Tibial nerve (tissue), 4 donors: ENCODE data around the gene CENPI. TPM values are rescaled to one million over a fixed set of nuclear protein-coding genes. Genes with fewer than 3 reads are reported as not detected.

Experiments
- DNase-seq, 2 donors: peaks; one replicate each; pipeline ENCODE4 v3.0.0-alpha.2; 2019; ENCODE audit warnings: low spot score in 2 of 2
- H3K27ac ChIP-seq, 4 donors: fragments of 200-600 bp; sonication (generic) in 3 of 4; one replicate each; pipeline ENCODE4 v1.5.1; 2017 to 2019; ENCODE audit warnings: mild to moderate bottlenecking in 1 of 4
- H3K27me3 ChIP-seq, 2 donors: fragments of 200-600 bp; sonication (generic) in 1 of 2; one replicate each; pipeline versions ENCODE4 v1.5.1 to v1.6.0; 2017 to 2019
- H3K36me3 ChIP-seq, 3 donors: fragments of 200-600 bp; sonication (generic); one replicate each; pipeline ENCODE4 v1.5.1; 2018 to 2019
- H3K4me1 ChIP-seq, 4 donors: fragments of 200-600 bp; sonication (generic) in 3 of 4; one replicate each; pipeline ENCODE4 v1.5.1; 2017 to 2019
- H3K4me3 ChIP-seq, 4 donors: fragments of 200-600 bp; sonication (generic) in 3 of 4; one replicate each; pipeline ENCODE4 v1.5.1; 2017 to 2019; ENCODE audit warnings: mild to moderate bottlenecking in 1 of 4, moderate library complexity in 1 of 4
- H3K9me3 ChIP-seq, 4 donors: fragments of 200-600 bp; sonication (generic) in 3 of 4; one replicate each; pipeline ENCODE4 v1.5.1; 2017 to 2019
- EP300 ChIP-seq, 2 donors: sonication (generic); formaldehyde crosslinking; IDR thresholded peaks; one replicate each; pipeline ENCODE4 v1.6.1; 2017; ENCODE audit warnings: antibody characterized with exemption in 2 of 2, mild to moderate bottlenecking in 1 of 2
- POLR2A ChIP-seq, 2 donors: fragments of 450-650 bp; IDR thresholded peaks; one replicate each; pipeline ENCODE4 v1.6.1; 2017; ENCODE audit warnings: antibody characterized with exemption in 2 of 2, mild to moderate bottlenecking in 2 of 2, moderate library complexity in 2 of 2
- WGBS, 2 donors: methylation state at CpG; one replicate each; pipeline ENCODE4 v1.1.5; 2018; 5-methylcytosine and 5-hydroxymethylcytosine counted together
- total RNA-seq, 4 donors: library from RNA; depleted of rRNA; stranded (reverse); fragments of >200 nt; gene quantifications; one replicate each; pipeline ENCODE4 v1.1.0, GENCODE V29; 2016
- TF ChIP-seq, protein P1 (sequence below), 5 experiments: fragments of 200-600 bp in 3 of 5; fragments of 450-650 bp in 2 of 5; sonication (generic) in 3 of 5; IDR thresholded peaks; one replicate each; pipeline ENCODE4 v1.5.1; 2016 to 2019; ENCODE audit warnings: antibody characterized with exemption in 5 of 5, mild to moderate bottlenecking in 3 of 5, moderate library complexity in 2 of 5

Gene CENPI
- total RNA-seq, 4 donors from 2014 or later: 2.1 to 5.2 (median 2.8) TPM

DNA sequence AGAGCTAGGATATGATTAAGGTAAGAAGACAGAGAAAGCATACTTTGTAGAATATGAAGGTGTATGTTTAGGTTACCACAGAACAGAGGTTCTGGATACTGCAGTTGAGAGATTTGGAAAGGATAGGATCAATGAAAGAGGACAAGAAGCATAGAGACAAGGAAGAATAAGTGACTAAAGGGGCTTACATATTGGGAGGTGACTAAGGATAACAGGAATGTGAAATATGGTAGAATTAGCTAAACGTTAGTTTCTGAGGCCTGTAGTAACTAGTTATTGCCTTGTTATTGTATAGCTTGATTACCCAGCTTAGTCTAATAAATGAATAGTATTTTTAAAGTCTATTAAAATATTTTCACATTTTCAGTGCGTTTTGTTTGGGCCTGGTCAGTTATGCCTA lies 38.2 kb downstream of the CENPI start:
- no peak overlapping the region for H3K27ac ChIP-seq
- no peaks in the 10 kb centered on the region for H3K9me3 ChIP-seq
- no peaks in the 10 kb centered on the region for H3K36me3 ChIP-seq
- no peak overlapping the region for H3K4me3 ChIP-seq
- 71 to 73% methylated on average over 2 of the region's 2 CpGs for whole genome bisulfite sequencing, 2 donors
- no peaks in the 10 kb centered on the region for H3K4me1 ChIP-seq
- H3K27me3 ChIP-seq: no peaks in the 10 kb centered on the region
- TF ChIP-seq EP300 (IDR thresholded peaks at IDR 0.05): no peak
- TF ChIP-seq, protein P1, sequence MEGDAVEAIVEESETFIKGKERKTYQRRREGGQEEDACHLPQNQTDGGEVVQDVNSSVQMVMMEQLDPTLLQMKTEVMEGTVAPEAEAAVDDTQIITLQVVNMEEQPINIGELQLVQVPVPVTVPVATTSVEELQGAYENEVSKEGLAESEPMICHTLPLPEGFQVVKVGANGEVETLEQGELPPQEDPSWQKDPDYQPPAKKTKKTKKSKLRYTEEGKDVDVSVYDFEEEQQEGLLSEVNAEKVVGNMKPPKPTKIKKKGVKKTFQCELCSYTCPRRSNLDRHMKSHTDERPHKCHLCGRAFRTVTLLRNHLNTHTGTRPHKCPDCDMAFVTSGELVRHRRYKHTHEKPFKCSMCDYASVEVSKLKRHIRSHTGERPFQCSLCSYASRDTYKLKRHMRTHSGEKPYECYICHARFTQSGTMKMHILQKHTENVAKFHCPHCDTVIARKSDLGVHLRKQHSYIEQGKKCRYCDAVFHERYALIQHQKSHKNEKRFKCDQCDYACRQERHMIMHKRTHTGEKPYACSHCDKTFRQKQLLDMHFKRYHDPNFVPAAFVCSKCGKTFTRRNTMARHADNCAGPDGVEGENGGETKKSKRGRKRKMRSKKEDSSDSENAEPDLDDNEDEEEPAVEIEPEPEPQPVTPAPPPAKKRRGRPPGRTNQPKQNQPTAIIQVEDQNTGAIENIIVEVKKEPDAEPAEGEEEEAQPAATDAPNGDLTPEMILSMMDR (IDR thresholded peaks at IDR 0.05): no peak
- TF ChIP-seq POLR2A (IDR thresholded peaks at IDR 0.05): no peak
- DNase-seq: no peak

Other genes with a start within 250 kb of the CENPI start
- gene NOX1, start 223.8 kb upstream of the CENPI start, total RNA-seq: not detected
- gene XKRX, start 169.3 kb upstream of the CENPI start, total RNA-seq: under 1 TPM in 3 of 4 donors, not detected in 1; 0.30 to 0.84 (median 0.66) TPM
- not detected for gene ARL13A, start 128.5 kb upstream of the CENPI start, total RNA-seq
- 10 to 100 TPM; 14.3 to 19.0 (median 18.6) TPM for gene TRMT2B, start 46.1 kb upstream of the CENPI start, total RNA-seq
- gene TMEM35A, start 19.3 kb upstream of the CENPI start, total RNA-seq: 1 to 10 TPM in 2 of 4 donors, under 1 TPM in 2; 0.30 to 2.7 (median 0.85) TPM
- gene DRP2, start 121.6 kb downstream of the CENPI start, total RNA-seq: 100 to 1,000 TPM in 3 of 4 donors, 10 to 100 TPM in 1; 94.5 to 207 (median 183) TPM
- gene TAF7L, start 193.1 kb downstream of the CENPI start, total RNA-seq: under 1 TPM in 2 of 4 donors, not detected in 2; 0.21 to 0.90 TPM